ENCODE results near the gene VHLL.
"Not testable (repeated sequence)": the region's sequence is repeated elsewhere in the genome, so short reads cannot be mapped to it uniquely, and the experiment has no call there.

The VHLL gene

DNA sequence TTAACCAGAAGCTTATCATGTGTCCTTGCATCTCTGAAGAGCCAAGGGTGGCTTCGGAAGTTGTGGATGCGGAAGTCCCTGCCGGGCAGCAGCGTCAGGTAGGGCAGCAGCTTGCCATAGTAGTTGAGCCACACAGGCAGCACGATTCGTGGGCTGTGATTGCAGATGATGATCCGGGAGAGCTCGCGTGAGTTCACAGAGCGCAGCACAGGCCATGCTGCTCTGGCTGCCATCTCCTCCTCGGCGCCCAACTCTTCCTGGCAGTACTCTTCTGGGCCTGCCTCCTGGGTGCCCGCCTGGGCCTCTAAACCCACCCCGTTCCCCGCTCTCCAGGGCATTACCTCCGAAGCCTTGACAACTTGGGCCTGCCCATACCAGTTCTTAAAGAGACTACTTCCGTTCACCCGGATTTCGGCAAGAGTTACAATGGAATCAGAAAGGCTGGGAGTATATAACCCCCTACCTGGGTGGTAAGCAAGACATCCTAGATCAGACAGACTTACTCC is at the start of gene VHLL:
Gene VHLL, minus strand, starts transcription at position 456 of the 506 bp plus-strand sequence. Its CDS starts 118 bp downstream, at position 338.
- no peak for DNase-seq (ENCODE audit: low read depth)

DNA sequence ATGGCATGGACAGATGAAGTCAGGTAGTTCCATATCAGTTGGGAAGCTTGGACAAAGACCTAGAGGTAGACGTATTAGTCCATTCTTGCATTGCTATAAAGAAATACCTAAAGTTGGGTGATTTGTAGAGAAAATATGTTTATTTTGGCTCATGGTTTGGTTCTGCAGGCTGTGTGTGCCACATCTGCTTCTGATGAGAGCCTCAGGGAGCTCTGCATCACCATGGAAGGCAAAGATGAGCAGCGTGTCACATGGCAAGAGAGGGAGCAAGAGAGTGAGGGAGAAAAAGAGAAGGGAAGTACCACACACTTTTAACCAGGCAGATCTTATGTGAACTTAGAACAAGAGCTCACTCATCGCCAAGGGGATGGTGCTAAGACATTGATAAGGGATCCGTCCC is 48.2 kb upstream of the VHLL start:
- no peak for DNase-seq (ENCODE audit: low read depth)

DNA sequence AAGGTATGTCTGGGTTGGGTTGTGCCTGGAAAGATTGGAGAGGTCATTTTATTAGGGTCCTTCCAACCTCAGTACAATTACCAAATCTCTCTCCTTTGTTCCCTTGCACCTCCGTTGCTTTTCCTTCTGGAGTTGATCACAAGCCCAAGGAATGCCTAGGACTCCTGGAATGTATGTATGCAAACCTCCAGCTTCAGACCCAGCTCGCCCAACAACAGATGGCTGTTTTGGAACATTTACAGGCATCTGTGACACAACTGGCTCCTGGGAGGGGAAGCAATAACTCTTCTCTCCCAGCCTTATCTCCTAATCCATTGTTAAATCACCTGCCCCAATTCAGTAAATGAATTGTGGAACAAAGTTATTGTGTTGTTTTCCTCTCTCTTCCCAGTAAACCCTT is 47.5 kb upstream of the VHLL start:
- DNase-seq (ENCODE audit: low read depth): no peak

DNA sequence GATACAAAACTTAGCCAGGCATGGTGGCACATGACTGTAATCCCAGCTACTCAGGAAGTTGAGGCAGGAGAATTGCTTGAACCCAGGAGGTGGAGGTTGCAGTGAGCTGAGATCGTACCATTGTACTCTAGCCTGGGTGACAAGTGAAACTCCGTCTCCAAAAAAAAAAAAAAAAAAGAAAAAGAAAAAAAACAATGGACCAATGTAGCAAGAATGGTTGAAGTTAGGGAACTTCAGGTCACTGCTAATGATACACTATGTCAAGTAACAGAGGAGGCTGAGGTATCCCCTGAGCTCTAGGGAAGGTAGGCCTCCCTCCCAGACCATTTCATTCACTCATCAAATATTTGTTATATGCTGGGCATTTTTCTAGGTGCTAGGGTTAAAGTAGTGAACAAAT is 46.9 kb upstream of the VHLL start:
- DNase-seq (ENCODE audit: low read depth): not testable (repeated sequence)

DNA sequence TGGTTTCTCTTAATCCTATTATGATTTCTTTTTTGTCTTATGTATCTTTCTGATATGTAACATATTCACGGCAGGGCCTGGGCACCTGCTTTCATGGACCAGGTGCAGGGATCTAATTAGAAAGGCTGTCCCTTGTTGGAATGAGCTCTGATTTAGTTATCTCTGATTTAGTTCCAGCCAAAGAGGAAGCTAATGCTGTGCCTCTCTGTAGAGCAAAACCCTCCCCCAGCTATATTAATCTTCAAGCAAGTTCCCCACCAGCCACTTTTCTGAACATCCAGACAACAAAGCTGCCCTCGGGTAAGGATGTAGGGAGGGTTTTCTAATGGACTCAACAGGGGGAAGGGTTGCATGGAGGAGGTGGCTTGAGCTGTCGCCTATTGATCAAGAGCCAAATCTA is 45.3 kb upstream of the VHLL start:
- DNase-seq (ENCODE audit: low read depth): no peak

DNA sequence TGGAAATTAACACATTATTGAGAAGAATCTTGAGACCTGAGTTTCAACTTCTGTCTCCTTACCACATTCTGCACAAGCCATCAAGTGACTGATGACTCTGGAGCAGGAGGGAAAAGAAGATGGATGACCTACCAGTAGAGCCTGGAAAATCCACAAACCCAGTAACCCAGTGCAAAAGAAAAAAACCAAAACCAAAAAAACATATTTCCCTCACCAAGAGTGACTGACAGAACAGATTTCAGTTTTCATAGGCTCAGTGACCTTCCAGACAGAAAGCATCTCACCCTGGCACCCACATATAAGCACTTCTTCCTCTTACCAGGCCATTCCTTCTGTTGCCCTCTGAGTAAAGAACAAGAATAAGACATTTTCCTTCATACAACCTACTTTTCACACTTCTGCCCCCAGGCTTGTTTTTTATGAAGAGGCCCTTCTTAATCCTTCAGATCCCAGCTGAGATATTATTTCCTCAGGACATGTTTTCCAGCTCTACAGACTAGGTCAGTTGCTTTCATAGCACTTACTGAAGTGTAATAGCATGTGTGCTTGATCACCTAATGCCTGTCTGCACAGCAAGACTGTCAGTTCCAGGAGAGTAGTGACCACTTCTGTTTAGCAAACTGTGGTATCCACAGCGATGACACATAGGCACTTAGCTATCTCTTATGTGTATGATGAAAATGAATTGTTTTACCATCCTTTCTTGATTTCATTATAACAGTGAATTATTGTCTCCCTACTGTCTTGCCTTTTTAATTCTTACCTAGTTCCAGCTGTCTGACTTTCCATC is 43.3 kb upstream of the VHLL start:
- DNase-seq (ENCODE audit: low read depth): no peak

DNA sequence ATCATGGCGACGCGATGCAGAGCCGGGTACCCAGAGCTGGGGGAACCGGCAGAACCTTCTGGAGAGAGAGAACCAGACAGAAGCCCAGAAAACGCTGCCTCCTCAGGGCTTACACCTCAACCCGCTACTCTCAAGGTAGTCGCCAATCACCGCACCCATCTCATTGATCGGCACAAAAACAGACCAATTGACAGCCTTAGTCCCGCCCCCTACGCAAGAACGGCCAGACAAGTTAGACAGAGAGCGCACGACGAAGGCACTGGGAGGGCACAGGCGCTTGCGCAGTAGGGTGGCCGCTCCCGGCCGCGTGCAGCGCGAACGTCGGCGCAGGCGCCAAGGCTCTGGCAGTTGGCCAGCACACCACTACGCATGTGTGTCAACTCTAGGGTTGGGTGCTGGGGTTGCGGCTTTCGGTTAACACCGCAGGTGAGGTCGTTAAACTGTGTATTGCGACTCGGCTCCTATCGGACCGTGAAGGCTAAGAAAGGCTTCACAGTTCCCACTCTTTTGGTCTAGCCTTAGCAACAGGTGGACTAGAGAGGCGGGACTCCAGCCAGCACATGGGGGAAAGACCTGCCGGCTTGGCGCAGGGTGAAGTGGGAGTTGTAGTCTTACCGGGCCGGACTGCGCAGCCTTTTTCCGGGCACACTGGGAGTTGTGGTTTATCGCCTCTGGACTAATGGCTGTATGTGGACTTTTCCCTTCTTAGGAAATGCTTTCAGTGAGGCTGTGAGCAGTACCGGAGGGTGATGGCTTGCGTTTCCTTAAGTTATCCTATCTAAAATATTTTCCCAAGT is 39.3 kb upstream of the VHLL start, which contains the start of the genes CCT3 and TSACC:
Gene CCT3, minus strand, starts transcription at position 113 of the 797 bp plus-strand sequence. Its CDS starts 108 bp downstream, at position 5.
Gene TSACC, plus strand, starts transcription at position 347 of the 797 bp plus-strand sequence. CDS start 1,232 bp downstream, outside the sequence.
- peak; percentile 99 for DNase-seq (ENCODE audit: low read depth)

DNA sequence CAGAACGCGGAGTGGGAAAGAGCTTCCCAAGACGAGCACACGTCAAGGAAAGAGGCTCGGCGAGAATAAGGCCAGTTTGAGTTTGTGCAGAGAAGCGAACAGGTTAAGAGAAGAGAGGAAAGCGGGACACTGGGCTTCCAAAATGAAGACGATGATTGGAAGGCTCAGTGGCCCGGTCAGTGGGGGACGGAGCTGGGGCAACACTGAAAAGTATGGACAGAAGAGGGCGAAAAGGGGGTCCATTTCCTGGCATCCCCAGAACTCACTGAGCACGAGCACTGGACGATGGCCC is 38.7 kb upstream of the VHLL start:
- no peak for DNase-seq (ENCODE audit: low read depth)

DNA sequence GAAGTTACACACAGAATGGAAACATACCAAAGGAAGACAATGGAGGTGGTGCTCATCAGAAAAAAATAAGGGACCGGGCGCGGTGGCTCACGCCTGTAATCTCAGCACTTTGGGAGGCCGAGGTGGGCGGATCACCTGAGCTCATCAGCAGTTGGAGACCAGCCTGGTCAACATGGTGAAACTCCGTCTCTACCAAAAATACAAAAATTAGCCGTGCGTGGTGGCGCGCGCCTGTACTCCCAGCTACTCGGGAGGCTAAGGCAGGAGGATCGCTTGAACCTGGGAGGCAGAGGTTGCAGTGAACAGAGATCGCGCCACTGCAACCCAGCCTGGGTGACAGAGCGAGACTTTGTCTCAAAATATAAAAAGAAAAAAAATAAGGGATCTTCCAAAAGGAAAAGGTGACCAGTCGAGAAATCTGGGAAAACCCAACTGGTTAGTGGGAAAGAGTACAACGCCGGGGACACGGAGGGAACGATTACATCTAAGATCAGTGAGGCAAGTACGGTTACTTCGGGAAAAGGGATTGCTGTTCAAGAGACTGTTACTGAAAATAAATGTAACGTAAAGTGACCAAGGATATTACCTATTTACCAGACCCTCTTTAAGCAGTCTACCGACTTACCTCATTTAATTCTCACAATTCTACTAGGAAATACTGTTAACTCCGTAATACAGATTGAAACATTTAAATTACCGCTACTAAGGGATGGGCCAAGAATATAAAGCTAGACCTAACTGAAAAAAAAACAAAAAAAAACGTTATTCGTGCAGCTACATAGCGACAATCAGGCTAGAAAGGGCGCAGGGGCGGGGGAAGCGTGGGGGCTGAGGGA is 38.2 kb upstream of the VHLL start:
- no peak for DNase-seq (ENCODE audit: low read depth)

DNA sequence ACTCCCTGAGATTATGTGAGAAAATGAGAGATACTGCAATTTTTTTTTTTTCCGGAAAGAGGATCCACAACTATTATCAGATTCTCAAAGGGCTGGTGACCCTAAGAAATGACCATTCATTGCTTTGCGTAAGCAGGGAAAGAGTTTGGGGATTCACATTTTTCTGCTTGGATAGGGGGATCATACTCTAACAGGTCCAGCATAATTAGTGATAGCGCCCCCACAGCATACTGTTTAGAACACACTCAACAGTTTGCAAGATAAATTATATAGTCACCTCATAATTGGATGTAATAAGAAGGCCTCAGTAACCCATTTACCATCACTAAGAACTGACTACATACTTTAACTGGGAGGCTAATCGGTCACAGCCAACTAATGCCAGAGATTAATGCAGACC is 37.1 kb upstream of the VHLL start:
- no peak for DNase-seq (ENCODE audit: low read depth)

DNA sequence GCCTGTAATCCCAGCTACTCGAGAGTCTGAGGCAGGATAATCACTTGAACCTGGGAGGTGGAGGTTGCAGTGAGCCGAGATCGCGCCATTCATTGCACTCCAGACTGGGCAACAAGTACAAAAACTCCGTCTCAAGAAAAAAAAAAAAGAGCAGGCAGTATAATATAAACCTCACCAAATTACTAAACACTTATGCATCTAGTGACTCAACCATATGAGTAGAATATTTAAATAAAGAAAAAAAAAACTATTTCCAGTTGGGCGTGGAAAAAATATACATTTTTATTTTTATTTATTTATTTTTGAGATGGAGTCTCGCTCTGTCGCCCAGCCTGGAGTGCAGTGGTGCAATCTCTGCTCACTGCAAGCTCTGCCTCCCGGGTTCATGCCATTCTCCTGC is 24.1 kb upstream of the VHLL start:
- DNase-seq (ENCODE audit: low read depth): not testable (repeated sequence)

DNA sequence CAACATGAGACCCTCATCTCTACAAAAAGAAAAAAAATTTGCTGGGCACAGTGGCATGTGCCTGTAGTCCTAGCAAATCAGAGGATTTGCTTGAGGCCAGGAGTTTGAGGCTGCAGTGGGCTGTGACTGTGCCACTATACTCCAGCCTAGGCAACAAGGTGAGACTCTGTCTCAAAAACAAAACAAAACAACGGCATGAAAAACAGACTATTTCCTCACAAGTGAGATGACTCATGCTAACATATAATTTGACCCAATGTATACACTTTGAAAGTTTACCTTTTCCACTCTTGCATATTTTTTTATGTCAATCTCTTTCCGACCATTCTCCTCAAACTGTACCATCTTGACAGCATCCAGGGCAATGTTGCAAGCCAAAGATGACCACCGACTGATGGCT is 21.5 kb upstream of the VHLL start:
- DNase-seq (ENCODE audit: low read depth): no peak

DNA sequence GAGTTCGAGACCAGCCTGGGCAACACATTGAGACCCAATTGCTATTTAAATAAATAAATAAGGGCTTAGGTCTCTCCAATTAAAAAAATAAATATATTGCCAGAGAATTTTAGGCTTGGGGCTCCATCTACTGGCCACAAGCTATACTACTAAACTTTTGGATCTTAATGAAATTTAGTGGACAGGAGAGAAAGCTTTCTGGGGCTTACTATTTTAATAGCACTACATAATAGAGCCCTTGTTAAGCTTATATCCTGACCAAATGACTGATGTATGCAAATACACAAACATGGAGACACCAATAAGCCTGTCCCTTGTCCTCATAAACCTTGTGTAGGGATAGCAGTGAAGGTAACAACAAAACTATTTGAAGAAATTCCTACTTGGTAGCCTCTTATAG is 20.6 kb upstream of the VHLL start:
- DNase-seq (ENCODE audit: low read depth): no peak

DNA sequence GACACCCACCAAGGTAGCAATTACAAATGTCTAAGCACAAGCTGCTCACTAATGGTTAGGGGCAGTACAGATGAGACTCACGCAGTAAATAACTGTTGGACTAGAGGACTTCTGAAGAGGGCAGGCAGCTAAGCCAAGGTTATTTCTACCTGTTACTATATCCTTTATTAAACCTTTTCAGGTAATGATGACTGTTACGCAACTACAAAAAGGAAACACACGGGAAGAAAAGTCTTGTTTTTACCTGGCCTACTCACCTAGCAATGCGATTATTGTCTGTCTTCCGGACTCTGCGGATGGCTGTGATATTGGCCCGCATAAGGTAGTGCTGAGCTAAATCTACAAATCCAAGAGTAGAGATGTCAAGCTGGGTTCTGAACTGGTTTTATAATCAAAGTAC is 17.8 kb upstream of the VHLL start:
- DNase-seq (ENCODE audit: low read depth): no peak

DNA sequence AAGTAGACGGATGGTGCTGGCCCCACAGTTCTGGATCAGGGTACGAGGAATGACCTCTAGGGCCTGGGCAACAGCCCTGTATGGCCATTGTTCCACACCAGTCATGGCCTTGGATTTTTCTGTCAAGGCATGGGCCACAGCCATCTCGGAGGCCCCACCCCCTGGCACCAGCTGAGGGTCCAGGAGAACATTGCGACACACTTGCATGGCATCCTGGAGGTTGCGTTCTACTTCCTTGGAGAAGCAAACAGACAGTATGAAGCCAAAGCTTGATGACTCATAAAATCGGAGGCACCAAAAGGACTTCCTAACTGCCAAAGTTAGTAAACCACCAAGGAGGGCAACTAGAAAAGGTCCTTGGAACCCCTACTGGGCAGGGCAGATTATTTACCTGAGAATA is 11.9 kb upstream of the VHLL start:
- DNase-seq (ENCODE audit: low read depth): no peak

DNA sequence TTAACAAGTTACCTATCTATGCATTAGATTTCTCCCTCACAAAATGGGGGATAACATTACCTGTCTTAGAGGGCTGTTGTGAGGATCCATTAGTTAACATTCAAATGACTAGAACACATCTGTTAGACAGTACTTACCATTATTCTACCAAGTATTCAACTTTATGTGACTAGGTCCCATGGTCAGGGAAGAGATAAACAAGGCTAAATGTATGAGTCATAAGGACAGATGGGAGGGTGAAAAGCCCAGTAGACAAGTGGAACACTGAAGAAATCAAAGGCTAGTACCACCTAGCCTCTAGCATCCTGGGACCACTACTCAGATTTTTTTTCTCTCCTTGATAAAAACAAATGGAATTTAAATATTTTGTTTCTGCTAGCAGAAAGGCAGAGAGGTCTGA is 9.0 kb upstream of the VHLL start:
- no peak for DNase-seq (ENCODE audit: low read depth)

DNA sequence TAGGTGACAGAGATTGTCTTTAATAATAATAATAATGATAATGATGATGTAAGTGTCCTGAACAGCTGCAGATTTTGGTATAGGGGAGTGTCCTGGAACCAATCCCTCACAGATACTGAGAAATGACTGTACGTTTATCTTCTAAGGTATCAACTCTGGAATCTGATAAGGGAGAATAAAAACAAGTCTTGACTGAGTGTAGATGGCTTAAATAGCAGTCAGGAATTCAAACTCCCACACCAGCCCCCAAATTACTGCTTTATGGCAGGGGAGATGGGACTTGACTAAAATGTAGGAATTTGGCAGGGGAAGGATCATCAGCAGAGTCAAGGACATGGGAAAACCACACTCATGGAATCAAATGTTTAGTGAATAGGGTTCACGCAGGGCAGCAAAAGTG is 6.1 kb upstream of the VHLL start:
- no peak for DNase-seq (ENCODE audit: low read depth)

DNA sequence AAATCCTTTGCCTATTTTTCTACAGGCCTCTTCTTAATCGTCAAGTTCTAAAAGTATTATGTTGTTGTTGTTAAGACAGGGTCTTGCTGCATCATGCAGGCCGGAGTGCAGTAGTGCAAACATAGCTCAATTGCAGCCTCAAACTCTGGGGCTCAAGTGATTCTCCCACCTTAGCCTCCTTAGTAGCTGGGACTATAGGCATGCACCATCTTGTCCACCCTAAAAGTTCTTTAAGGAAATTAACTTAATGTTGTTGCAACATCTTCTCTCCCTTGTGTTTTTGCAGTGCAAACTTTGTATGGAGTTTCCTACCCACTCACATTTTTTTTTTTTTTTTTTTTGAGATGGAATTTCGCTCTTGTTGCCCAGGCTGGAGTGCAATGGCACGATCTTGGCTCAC is 4.1 kb upstream of the VHLL start:
- no peak for DNase-seq (ENCODE audit: low read depth)

DNA sequence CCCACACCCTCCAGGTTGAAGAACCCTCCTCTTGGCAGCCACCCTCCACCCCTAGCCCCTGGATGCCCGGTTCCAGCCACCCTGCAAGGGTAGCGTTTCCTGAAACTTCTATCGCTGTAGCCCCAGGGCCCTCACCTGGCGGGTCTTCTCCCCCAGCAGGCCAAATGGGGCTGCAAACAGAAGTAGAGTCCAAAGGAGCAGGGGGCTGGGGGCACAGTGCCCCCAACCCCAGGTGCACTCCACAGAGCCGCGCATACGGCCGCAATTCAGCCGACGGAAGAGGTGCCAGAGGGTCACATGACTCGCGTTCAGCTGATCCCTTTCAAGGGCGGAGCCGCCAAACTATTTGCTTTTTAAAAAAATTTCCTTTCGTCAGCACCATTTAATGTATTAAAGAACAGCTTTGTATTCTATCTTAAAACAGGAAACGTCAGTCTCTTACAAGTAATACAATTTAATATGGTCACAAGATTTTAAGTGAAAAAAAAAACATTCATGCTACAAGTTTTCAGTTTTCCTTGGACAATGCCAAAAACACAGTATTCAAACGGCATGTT is 3.6 kb downstream of the VHLL start, which contains the start of gene GLMP:
Gene GLMP, minus strand, starts transcription at position 289 of the 557 bp plus-strand sequence. Its CDS starts 34 bp downstream, at position 255.
- DNase-seq (ENCODE audit: low read depth): peak; percentile 41

DNA sequence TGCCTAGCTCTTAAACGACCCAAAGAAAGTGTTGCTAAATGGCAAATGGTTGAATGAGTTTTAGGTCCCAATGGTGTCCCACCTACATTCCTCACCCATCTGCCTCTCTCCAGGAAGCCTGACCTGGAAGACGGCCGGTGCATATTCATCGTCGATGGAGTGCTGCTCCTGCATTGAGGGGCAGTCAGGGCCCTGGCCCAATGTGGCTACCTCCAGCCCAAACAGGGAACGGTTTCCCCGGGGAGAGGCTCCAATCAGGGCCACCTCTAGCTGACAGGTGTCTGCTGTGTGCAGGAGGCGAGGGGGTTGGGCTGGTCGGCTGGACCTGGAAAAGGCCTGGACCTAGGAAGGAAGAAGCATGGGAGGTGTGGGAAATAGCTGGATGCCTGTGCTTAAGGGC is 5.2 kb downstream of the VHLL start:
- DNase-seq (ENCODE audit: low read depth): no peak

DNA sequence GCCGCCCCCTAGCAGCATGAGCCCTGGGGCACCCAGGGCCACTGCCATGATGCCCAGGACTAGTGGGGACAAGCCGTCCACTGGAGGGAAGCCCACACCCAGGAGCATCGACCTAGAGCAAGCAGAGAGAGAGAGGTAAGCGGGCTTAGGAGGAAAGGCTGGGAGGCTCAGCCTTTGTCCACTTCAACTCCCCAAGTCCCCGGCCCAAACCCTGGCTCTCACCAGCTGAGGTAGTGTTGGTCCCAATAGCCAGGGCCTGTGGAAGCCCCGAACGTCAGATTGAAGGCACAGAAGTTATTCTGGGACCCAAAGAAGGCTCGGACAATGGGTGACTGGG is 6.0 kb downstream of the VHLL start:
- no peak for DNase-seq (ENCODE audit: low read depth)
